NCI-H748 (cell line): ENCODE results near the gene PSORS1C2.
A peak's percentile ranks its signal among the peaks of the same experiment; 100 is the strongest.
"Not testable (repeated sequence)": the region's sequence is repeated elsewhere in the genome, so short reads cannot be mapped to it uniquely, and the experiment has no call there.

Experiments
- DNase-seq: peaks from one replicate; lab custom pipeline; 2025; ENCODE audit not compliant: unreplicated experiment; lab: John Stamatoyannopoulos, UW

The PSORS1C2 gene

GRCh38 chr6:31168606-31169005 is 29.7 kb upstream of the PSORS1C2 start:
- DNase-seq: no peak

GRCh38 chr6:31165986-31166385 is 27.1 kb upstream of the PSORS1C2 start:
- no peak for DNase-seq

DNA sequence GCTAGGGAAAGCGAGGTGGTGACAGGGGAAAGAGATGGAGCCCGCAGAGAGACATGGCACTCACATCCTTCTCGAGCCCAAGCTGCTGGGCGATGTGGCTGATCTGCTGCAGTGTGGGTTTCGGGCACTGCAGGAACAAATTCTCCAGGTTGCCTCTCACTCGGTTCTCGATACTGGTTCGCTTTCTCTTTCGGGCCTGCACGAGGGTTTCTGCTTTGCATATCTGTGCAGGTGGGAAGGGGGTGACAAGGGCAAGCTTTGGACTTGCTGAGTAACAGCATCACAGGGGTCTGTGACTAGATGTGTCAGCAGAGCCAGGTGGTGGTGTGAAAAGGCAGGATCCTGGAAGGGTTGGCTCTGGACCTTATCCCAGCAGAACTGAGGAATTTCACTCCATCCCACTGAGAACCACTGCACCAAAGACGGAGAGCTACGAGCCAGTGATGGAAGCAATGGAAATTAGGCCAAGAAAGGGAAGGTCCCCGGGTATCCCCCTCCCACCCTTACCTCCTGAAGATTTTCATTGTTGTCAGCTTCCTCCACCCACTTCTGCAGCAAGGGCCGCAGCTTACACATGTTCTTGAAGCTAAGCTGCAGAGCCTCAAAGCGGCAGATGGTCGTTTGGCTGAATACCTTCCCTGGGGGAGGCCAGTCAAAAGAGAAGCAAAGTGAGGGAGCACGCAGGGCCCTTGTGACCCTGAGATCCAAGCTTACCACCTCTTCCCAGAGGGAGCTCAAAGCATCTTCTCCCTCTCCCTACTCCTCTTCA is 26.4 kb upstream of the PSORS1C2 start:
- DNase-seq: not testable (repeated sequence)

- DNase-seq: not testable (repeated sequence)
Observed at GRCh38 chr6:31164475-31165063, 25.7 kb upstream of the PSORS1C2 start.

DNA sequence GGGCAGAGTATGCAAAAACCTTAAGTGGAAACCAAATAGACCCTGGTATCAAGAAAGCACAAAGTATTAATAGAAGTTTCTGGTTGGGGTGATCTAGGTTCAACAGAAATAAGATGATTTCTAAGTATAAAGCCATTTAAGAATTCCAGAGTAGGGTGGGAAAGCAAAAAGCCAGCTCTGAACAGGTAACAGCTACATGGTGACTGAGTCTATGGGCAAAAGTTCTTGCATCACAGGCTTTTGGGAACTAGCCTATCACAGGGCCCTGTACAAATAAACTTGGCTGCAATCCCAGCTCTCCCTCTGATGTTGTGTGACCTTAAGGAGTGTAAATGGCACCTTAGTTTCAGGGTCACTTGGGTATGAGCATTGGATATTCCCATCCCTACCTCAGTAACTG is 25.1 kb upstream of the PSORS1C2 start:
- no peak for DNase-seq

DNA sequence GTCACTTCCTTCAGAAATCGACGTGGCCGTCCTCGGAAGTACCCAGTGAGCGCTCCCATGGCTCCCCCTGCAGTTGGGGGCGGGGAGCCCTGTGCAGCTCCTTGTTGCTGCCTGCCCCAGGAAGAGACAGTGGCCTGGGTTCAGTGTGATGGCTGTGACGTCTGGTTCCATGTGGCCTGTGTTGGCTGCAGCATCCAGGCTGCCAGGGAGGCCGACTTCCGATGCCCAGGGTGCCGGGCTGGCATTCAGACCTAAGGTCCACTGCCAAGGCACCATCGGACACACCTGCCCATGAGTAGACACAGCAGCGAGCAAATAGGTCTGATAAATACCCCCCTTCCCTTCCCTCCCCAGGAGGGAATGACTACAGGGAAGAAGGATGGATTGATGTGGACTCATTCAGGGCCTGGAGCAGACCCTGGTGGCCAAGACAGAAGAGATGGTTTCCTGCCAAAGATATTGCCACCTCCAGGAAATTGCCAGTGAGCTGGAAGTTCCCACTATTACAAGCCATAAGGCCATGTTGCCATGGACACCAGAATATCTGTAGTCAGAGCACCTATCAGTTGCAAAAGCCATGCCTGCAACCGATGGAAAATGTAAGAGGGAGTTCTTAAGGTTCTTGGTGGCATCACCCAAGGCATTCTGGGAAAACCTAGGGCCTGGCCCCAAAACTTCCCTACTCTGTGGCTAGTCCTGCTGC is 23.7 kb upstream of the PSORS1C2 start:
- no peak for DNase-seq

- DNase-seq: no peak
Observed at GRCh38 chr6:31161216-31162126, 22.6 kb upstream of the PSORS1C2 start.

- peak; percentile 68 for DNase-seq
Observed at GRCh38 chr6:31158863-31159855, 20.3 kb upstream of the PSORS1C2 start.

GRCh38 chr6:31158140-31158862 is 19.4 kb upstream of the PSORS1C2 start, which contains the start of gene TCF19:
Gene TCF19, plus strand, starts transcription at chr6:31158589. Its CDS starts 881 bp downstream, at chr6:31159470.
- DNase-seq: peak; percentile 100

GRCh38 chr6:31157513-31158139 is 18.8 kb upstream of the PSORS1C2 start, which contains the start of gene CCHCR1:
Gene CCHCR1, minus strand, starts transcription at chr6:31157802. Its CDS starts 202 bp downstream, at chr6:31157600.
- DNase-seq: peak; percentile 49

- DNase-seq: no peak
Observed at GRCh38 chr6:31156641-31157040, 17.8 kb upstream of the PSORS1C2 start.

DNA sequence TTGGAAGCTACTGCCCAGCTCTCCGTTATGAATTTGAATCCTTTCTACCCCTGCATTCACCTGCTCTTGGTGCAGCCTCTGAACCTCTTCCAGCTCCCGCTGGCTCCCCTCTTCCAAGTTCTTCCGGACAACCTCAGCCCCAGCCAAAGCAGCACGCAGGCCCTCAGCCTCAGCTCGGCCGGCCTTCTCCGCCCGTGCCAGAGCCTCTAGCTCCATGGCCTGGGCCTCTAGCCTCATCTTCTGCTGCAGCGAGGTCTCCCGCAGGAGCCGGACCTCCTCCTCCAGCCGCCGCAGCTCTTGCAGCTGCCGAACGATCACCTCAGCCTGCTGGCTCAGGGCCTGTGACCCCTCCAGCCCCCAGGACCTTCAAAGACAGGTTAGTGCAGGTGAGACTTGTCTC is 15.6 kb upstream of the PSORS1C2 start:
- DNase-seq: no peak

DNA sequence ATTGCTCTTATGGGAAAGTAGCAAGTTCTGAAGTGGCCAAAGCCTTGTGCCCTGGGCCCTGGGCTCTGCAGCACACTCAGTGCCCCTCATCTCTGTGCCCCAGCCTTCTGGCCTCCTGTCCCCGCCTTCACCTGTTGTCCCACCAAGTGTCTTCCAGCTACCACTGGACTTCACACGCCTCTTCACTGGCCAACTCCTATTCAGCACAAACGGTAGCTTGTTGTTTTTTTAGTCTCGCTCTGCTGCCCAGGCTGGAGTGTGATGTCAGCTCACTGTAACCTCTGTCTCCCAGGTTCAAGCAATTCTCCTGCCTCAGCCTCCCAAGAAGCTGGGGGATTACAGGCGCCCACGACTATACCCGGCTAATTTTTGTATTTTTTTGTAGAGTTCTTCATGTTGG is 13.9 kb upstream of the PSORS1C2 start:
- DNase-seq: no peak

DNA sequence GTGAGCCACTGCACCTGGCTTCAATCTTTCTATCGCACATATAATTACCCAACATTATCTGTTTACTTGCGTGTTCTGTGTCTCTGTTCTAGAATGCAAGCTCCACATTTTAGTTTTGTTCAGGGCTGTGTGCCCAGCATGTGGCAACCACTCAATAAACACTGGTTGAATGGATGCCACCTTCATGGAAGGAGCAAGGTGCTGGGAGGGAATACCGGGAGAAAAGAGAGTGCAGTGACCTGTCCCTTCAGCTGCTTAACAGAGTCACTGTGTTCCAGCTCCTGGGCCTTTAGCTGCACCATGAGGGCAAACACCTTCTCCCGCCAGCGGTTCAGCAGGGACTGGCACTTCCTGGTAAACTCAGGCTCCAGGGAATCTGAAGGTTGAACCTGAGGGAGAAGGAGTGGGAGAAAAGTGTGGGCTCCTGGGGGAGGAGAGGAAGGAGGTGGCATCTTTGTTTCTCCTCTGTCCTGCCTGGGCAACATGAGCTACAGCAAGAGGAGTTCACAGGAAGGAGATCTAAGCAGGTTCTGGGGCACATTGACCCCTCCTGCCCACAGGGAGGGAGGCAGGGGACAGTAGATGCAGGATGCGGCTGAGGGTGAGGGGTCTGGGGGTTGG is 11.1 kb upstream of the PSORS1C2 start:
- peak; percentile 30 for DNase-seq

DNA sequence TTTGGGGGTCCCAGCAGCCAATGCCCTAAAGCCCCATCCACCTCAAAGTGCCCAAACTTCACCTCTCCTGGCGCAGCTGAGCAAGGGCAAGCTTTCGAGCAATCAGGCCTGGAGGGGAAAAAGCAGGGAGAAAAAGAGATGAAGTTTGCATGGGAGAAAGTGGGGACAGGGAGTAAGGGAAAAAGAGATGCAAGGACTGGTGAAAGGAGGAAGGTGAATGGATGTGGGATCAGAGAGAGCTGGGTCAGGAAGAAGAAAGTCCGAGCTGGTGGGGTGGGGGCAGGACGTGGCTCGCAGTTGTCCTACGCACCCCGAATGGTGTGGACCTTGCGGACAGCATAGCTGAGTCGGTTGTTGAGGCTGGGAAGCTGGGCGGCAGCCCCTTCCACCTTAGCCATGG is 6.5 kb upstream of the PSORS1C2 start:
- no peak for DNase-seq

DNA sequence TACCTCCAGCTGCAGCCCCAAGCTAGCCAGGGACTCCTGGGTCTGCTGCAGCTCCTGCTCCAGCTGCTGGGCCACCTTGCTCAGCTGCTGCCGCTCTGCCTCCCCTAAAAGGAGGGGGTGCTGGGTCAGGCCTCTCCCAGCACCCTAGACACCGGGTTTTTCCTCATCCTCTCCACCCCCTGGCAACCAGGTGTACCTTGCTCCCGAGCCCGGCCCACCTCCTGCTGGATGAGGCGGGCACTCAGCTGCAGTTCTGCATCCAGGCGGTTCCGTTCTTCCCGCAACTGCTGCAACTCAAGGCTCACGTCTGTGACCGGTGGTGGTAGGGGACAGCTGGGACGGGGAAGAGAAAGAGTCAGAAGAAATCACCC is 6.1 kb upstream of the PSORS1C2 start:
- no peak for DNase-seq

- DNase-seq: no peak
Observed at GRCh38 chr6:31144296-31144969, 5.6 kb upstream of the PSORS1C2 start.

DNA sequence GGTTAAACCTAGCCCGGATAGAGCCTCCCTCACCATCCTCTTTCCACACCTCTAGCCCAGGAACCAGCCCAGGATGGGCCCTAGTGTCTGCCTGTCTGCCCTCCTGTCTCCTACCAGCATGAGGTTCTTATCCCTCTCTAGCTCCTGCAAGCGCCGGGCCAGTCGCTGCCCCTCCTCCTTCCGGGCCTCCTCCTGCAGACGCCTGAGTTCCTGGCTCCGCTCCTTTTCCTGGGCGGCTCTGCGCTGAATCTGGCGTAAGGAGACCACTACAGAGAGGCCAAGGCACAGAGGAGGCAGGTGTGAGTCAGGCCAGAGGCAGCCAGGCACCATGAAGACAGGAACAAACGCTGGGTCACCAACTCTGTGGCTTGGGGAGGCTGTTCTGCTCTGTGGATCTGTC is 4.3 kb upstream of the PSORS1C2 start:
- no peak for DNase-seq
